B cell (primary cell): ENCODE data around the gene CACHD1. TPM values are rescaled to one million over a fixed set of nuclear protein-coding genes. Genes with fewer than 3 reads are reported as not detected.

Experiments
- ATAC-seq: fragments of 200-7000 bp; cut with Tn5 transposase; one replicate; pipeline ENCODE4 v1.10.0; 2021; ENCODE audit warnings: low read depth, mild to moderate bottlenecking, moderate number of reproducible peaks, moderate library complexity
- CTCF ChIA-PET: fragments of 350-600 bp; sonication (Branson Sonifier 250); formaldehyde crosslinking; loops from one replicate; lab custom pipeline; 2021; ENCODE audit warnings: antibody characterized with exemption, inconsistent platforms; lab: Charles Lee
- POLR2A ChIA-PET: fragments of 350-600 bp; sonication (Branson Sonifier 250); formaldehyde crosslinking; loops from one replicate; lab custom pipeline; 2021; ENCODE audit warnings: antibody characterized with exemption; lab: Charles Lee
- DNase-seq: peaks from one replicate; pipeline ENCODE4 v3.0.0; 2013
- H2AFZ ChIP-seq: 2 replicates; pipeline ENCODE4 v1.6.1; 2012; ENCODE audit warnings: mild to moderate bottlenecking, low read depth, low read length; ENCODE audit not compliant: insufficient read depth, poor library complexity, severe bottlenecking
- H3K27ac ChIP-seq, 2 donors: 1 replicate in 1 of 2; 2 replicates in 1 of 2; pipeline ENCODE4 v1.5.1; 2012 to 2013; ENCODE audit warnings: low read length in 2 of 2, mild to moderate bottlenecking in 2 of 2, moderate library complexity in 1 of 2
- H3K27me3 ChIP-seq, 4 experiments: fragments of 200-600 bp in 1 of 4; sonication (generic) in 1 of 4; replicated peaks in 1 of 4; 1 replicate in 2 of 4; 2 replicates in 2 of 4; pipeline versions ENCODE4 v1.6.1 to v1.7.0; 2013 to 2016; ENCODE audit warnings: low read length in 3 of 4, mild to moderate bottlenecking in 2 of 4, mixed read lengths in 1 of 4, moderate library complexity in 1 of 4; ENCODE audit not compliant: insufficient read depth in 4 of 4, control insufficient read depth in 3 of 4; ENCODE audit errors: control extremely low read depth in 1 of 4
- H3K36me3 ChIP-seq, 2 experiments: replicated peaks in 1 of 2; 1 replicate in 1 of 2; 2 replicates in 1 of 2; pipeline versions ENCODE4 v1.6.1 to v1.7.1; 2013; ENCODE audit warnings: low read length in 1 of 2; ENCODE audit not compliant: insufficient read depth in 2 of 2, control insufficient read depth in 1 of 2; ENCODE audit errors: control extremely low read depth in 1 of 2, extremely low read depth in 1 of 2
- H3K4me1 ChIP-seq, 2 donors: fragments of 200-600 bp in 1 of 2; sonication (generic) in 1 of 2; 1 replicate in 1 of 2; 2 replicates in 1 of 2; pipeline versions ENCODE4 v1.5.1 to v1.6.1; 2013 to 2017; ENCODE audit warnings: low read length in 2 of 2; ENCODE audit not compliant: control insufficient read depth in 2 of 2, insufficient read depth in 2 of 2
- H3K4me2 ChIP-seq: replicated peaks from 2 replicates; pipeline ENCODE3; 2012; ENCODE audit warnings: mild to moderate bottlenecking, low read depth, low read length; ENCODE audit not compliant: poor library complexity, severe bottlenecking
- H3K4me3 ChIP-seq, 5 experiments: fragments of 200-600 bp in 1 of 5; sonication (generic) in 1 of 5; 1 replicate in 3 of 5; 2 replicates in 2 of 5; pipeline versions ENCODE4 v1.5.1 to v1.7.0; 2011 to 2016; ENCODE audit warnings: low read length in 4 of 5, mild to moderate bottlenecking in 4 of 5, low read depth in 2 of 5, control low read depth in 1 of 5, moderate library complexity in 1 of 5; ENCODE audit not compliant: insufficient read depth in 1 of 5; ENCODE audit errors: control extremely low read depth in 1 of 5, extremely low read depth in 1 of 5
- H3K79me2 ChIP-seq: fragments of 200-600 bp; sonication (generic); one replicate; pipeline ENCODE4 v1.6.0; 2016; ENCODE audit warnings: low read length; ENCODE audit not compliant: control insufficient read depth, insufficient read depth
- H3K9ac ChIP-seq: fragments of 200-600 bp; sonication (generic); 2 replicates; pipeline ENCODE4 v1.6.1; 2017; ENCODE audit warnings: mild to moderate bottlenecking, low read length, moderate library complexity
- H3K9me3 ChIP-seq, 3 donors: one replicate each; pipeline versions ENCODE4 v1.6.1 to v1.7.1; 2013; ENCODE audit warnings: low read length in 2 of 3; ENCODE audit not compliant: control insufficient read depth in 2 of 3, insufficient read depth in 1 of 3; ENCODE audit errors: control extremely low read depth in 1 of 3
- H4K20me1 ChIP-seq: 2 replicates; pipeline ENCODE4 v1.6.0; 2012; ENCODE audit warnings: mild to moderate bottlenecking, low read length; ENCODE audit not compliant: insufficient read depth, control insufficient read depth, poor library complexity, severe bottlenecking
- H3K27ac Mint-ChIP-seq: one replicate; pipeline ENCODE4 v1.8.0; 2021; ENCODE audit warnings: mixed read lengths
- H3K27me3 Mint-ChIP-seq: one replicate; pipeline ENCODE4 v1.8.0; 2021; ENCODE audit warnings: mixed read lengths
- H3K4me1 Mint-ChIP-seq: one replicate; pipeline ENCODE4 v1.8.0; 2021; ENCODE audit warnings: mixed read lengths
- H3K4me3 Mint-ChIP-seq: one replicate; pipeline ENCODE4 v1.8.0; 2021; ENCODE audit warnings: mixed read lengths
- H3K9me3 Mint-ChIP-seq: one replicate; pipeline ENCODE4 v1.8.0; 2022; ENCODE audit warnings: mixed read lengths; ENCODE audit not compliant: insufficient read depth
- CTCF ChIP-seq: fragments of 200-600 bp; IDR thresholded peaks from one replicate; pipeline ENCODE4 v1.8.0; 2022; ENCODE audit warnings: antibody characterized with exemption, mild to moderate bottlenecking
- EZH2 ChIP-seq: IDR thresholded peaks from 2 replicates; pipeline ENCODE4 v1.6.1; 2012; ENCODE audit warnings: borderline replicate concordance, low read depth, mild to moderate bottlenecking, moderate library complexity, low read length; ENCODE audit not compliant: insufficient read depth, poor library complexity, severe bottlenecking
- whole genome bisulfite sequencing: methylation state at CpG from one replicate; pipeline ENCODE4 v1.1.5; 2013; ENCODE audit warnings: missing lambda C conversion rate; ENCODE audit not compliant: insufficient coverage; 5-methylcytosine and 5-hydroxymethylcytosine counted together
- intact Hi-C: fragments of 100-400 bp; cut with micrococcal nuclease; formaldehyde crosslinking; loops from one replicate; pipeline ENCODE4 v1.10.0; 2022
- polyA plus RNA-seq: library from polyadenylated mRNA; depleted of rRNA; stranded (reverse); fragments of >200 nt; gene quantifications from 2 replicates; pipeline ENCODE4 v1.2.3, GENCODE V29; 2012
- total RNA-seq, 2 donors: library from RNA; stranded (reverse); fragments of 120-200 nt in 1 of 2; gene quantifications; 1 replicate in 1 of 2; 2 replicates in 1 of 2; pipeline versions ENCODE4 v1.2.3 to v1.2.4, GENCODE V29; 2013 to 2022

CACHD1 gene
- total and polyA plus RNA-seq, 2 donors (not counting 1 experiment from before 2014, with no cell fraction given), result not detected

GRCh38 chr1:64655861-64656260, 185.9 kb downstream of the CACHD1 start:
- CTCF ChIA-PET, result interaction anchor here (1.6 kb wide), 1 partner anchor 21 kb away, joined by 5 read pairs; no protein-coding TSS in a partner anchor
- no peaks in the 10 kb centered on the region for H3K9me3 Mint-ChIP-seq
- no peak overlapping the region for H3K4me3 Mint-ChIP-seq
- peaks cover 23% of the 10 kb centered on the region for H3K27me3 Mint-ChIP-seq
- H3K4me1 ChIP-seq, result no peaks in the 10 kb centered on the region
- H3K4me1 Mint-ChIP-seq, result no peaks in the 10 kb centered on the region
- no peaks in the 10 kb centered on the region for H3K9me3 ChIP-seq
- no peak for DNase-seq
- H3K4me3 ChIP-seq, result no peak overlapping the region
- no peak overlapping the region for H3K27ac Mint-ChIP-seq
- no peaks in the 10 kb centered on the region for H3K36me3 ChIP-seq
- TF ChIP-seq CTCF (no peak), EZH2 (no peak)
- no peak overlapping the region for H3K27ac ChIP-seq
- no peaks in the 10 kb centered on the region for H4K20me1 ChIP-seq
- POLR2A ChIA-PET, result no interaction called here
- no peak overlapping the region for H3K4me2 ChIP-seq
- intact Hi-C loops, result no loop called here
- no peak overlapping the region for H3K9ac ChIP-seq
- no peak for ATAC-seq
- no peak overlapping the region for H2AFZ ChIP-seq
- WGBS, result no CpG with 5 or more reads among the region's 2 CpGs
- no peaks in the 10 kb centered on the region for H3K79me2 ChIP-seq
- no peaks in the 10 kb centered on the region for H3K27me3 ChIP-seq

GRCh38 chr1:64659478-64660138, 189.7 kb downstream of the CACHD1 start:
- Mint-ChIP-seq H3K27me3 (peaks cover 6% of the 10 kb centered on the region), H3K4me1 (no peaks in the 10 kb centered on the region), H3K9me3 (no peaks in the 10 kb centered on the region), H3K4me3 (no peak overlapping the region), H3K27ac (no peak overlapping the region)
- ATAC-seq (no peak), DNase-seq (no peak)
- H4K20me1 ChIP-seq, result no peaks in the 10 kb centered on the region
- H3K36me3 ChIP-seq, result no peaks in the 10 kb centered on the region
- no peak overlapping the region for H2AFZ ChIP-seq
- intact Hi-C loops, result no loop called here
- TF ChIP-seq EZH2, result no peak
- TF ChIP-seq CTCF, result no peak
- H3K27me3 ChIP-seq, result no peaks in the 10 kb centered on the region
- no peak overlapping the region for H3K9ac ChIP-seq
- H3K4me3 ChIP-seq, result no peak overlapping the region
- no peaks in the 10 kb centered on the region for H3K4me1 ChIP-seq
- WGBS, result 100% methylated on average over 1 of the region's 6 CpGs
- ChIA-PET POLR2A (no interaction called here), CTCF (interaction anchor here (1.0 kb wide), 1 partner anchor 17 kb away, joined by 4 read pairs; no protein-coding TSS in a partner anchor)
- H3K79me2 ChIP-seq, result no peaks in the 10 kb centered on the region
- no peak overlapping the region for H3K27ac ChIP-seq
- peaks cover 0 to 3% (median 0%) of the 10 kb centered on the region in 3 donors for H3K9me3 ChIP-seq
- H3K4me2 ChIP-seq, result no peak overlapping the region
